Stromal cell of bone marrow (primary cell): ENCODE measurements around the gene NDUFA8.
A peak's percentile ranks its signal among the peaks of the same experiment; 100 is the strongest.

Experiments
- DNase-seq: peaks from one replicate; pipeline ENCODE4 v3.0.0-alpha.2; 2012; ENCODE audit warnings: low read depth

NDUFA8 gene

DNA sequence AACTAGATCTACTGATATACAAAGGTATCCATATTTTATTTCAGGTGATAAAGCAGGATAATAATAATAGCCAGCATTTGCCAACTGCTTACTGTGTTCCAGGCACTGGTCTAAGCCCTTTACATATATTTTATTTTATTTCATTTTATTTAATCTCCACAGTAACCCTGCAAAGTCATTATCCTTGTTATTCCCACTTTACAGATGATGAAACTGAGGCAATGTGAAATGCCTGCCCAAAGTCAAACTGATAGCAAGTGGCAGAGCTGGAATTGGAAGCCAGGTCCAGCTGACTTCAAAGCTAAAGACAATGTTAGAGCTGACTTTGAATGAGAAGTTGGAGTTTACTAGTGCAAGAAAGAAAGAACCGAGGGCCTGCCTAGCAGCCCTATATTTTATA is 25.0 kb upstream of the NDUFA8 start:
- no peak for DNase-seq

DNA sequence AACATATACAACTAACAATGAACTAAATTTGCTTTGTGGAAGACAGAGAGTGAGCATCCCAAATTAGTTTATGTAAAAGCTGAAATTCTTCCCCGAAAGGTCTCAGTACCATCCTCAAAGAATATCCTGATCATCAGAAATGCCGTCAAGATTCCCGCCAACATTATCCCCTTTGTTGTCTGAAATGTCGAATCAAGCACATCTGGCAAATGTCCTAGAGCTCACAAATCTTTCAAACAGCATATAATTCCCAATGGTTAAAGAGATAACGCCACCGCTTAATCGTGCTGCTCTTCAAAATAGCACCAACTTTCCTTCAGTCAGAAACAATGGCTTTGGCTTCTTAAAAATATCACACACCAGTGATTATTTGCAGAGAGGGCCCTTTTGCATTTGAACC is 23.9 kb upstream of the NDUFA8 start:
- DNase-seq: no peak

DNA sequence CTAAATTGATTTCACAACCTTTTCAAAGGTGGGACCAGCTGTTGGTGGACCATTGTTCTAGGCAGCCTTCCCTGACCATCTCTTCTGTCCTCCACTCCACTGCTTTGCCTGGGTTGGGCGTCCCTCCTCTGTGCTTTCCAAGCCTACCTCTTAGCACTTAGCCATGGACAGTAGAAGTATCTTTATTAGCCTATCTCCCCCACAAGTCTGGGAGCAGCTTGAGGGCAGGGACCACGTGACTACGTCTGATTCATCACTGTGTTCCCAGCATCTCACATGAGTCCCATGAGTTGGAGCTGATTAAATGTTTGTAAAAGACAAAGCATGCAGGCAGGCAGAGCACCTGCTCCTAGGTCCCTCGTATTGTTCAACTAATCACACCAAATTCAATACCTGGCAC is 21.1 kb upstream of the NDUFA8 start:
- peak; percentile 64 for DNase-seq

DNA sequence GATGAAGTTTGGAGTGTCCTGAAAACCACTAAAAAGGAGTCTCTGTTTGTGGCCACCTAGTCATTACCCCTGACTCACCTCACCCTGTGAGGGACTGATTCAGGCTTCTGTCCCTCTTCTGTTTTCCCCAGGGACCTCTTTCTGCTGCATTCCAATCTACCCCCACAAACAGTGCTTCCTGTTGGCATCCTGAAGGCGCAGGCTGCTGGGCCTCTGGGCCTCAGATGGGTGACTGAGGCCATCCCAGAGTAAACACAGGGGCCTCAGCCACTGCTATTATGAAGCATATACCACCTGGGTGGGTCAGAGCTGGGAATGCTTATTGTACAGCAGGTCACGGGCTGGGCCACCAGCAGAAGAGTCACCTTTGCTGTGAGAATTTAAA is 20.1 kb upstream of the NDUFA8 start:
- no peak for DNase-seq

DNA sequence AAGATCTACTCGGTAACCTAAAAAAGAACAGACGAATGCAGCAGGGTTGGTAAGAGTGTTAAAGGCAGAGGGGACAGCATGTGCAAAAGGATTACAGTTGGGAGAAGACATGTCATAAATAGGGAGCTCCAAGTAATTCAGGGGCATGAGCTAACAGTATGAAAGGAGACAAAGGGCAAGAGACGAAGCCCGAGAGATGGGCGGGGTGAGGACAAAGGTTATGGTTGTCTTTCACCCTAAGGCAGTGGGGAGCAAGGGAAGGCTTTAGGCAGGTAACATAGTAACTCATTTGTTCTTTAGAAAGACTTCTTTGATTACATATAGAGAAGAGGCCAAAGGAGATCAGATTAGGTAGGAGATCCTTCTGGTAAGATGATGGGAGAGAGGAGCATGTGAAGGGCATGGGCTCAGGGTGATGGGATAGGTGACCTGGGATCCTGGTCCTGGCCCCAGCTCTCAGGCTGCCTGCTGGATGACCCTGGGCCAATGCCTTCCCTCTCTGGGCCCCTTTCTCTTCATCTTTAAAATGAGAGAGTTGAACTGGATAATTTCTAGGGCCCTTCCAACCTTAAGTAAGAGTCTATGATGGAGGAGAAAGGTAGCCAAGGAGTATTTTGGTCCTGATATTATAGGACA is 19.6 kb upstream of the NDUFA8 start:
- DNase-seq: no peak

DNA sequence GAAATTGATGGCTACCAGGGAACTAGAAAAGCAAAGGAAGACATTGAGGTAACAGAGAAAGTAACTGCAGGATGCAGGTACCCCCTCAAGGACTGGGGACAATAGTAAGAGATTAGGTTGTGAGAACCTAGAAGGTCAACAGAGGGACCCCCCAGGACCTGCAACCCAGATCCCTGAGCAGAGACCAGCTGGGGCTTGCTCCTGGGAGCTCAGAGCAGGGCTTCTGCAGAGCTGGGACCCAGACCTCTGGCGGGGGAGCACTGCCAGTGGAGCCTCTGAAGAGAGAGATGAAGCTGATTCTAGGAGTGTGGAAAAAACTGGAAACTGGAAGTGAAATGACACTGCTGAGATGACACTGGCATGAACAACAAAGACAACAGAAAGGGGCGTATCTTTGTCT is 17.3 kb upstream of the NDUFA8 start:
- DNase-seq: no peak

DNA sequence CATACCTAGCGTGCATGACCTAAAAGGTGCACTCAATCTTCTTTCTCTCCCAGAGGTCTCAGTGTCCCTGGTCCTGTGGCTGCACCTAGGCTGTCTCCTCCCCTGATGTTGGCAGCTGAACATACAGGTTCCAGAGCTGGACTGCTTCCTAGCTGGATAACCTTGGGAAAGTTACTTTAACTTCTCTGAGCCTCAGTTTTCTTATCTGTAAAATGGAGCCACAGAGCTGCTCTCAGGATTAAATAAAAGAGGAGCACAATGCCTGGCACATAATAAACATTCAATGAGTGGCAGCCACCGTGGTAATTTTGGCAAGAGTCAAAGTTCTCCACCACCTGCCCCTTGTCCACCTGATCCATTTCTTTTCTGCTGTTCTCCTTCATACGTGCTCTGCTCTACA is 14.1 kb upstream of the NDUFA8 start:
- DNase-seq: no peak

DNA sequence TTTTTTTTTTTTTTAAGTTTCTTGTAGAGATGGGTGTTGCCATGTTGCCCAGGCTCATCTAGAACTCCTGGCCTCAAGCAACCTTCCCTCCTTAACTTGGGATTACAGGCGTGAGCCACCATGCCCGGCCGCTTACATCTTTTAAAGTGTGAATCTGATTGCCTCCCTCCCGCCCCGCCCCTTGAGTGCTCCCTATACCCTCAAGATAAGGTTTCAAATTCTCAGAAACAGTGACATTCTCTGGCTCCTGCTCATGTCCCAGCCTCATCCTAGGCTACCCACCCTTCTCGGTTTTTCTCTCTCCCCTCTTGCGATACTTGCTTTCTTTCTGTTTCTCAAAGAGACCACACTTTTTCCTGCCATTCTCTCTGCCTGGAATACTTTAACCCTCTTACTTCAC is 12.6 kb upstream of the NDUFA8 start:
- no peak for DNase-seq

DNA sequence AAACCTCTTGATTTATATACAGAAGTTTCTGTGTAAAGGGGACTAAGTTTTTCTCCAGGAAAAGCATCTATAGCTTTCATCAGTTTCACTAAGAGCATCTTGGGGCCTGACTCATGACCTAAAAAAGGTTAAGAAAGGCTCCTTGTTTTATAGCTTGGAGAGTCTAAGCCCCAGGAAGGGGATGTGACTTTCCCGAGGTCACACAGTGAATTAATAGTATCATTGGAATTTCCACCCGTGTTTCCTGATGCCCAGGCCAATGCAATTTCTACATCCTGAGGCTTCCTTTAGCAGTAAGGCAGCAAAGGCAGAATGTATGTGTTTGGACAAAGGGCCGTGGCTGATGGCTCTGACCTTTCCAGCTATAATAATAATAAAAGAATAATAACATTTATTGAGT is 8.8 kb upstream of the NDUFA8 start:
- no peak for DNase-seq

DNA sequence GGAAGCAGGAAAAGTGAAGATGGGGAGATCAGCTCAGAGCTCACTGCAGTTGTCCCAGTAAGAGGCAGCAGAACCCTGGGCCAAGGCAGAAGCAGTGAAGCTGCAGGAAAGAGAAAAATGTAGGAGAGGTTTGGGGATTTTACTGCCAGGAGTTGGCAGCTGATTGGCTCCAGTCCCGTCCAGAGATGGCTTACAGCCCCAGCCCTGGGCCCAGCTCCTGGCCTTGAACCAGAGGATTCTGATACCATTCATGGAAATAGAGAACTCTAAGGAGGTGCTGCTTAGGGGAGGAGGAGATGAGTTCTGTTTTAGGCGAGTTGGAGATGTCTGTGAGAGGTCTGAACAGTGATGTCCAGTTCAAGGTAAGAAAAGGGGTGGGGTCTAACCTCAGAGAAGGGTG is 4.7 kb upstream of the NDUFA8 start:
- DNase-seq: no peak

DNA sequence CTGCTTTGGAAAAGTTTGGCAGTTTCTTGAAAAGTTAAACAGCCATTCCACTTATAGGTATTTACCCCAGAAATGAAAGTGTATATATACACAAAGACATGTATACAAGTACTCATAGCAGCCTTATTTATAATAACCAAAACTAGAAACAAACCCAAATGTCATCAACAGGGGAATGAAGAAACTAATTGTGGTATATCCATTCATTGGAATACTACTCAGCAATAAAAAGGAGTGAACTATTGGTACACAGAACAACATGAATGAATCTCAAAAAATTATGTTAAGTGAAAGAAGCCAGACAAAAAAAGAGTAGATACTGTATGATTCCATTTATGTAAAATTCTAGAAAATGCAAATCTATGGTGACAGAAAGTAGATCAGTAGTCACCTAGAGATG is 2.8 kb upstream of the NDUFA8 start:
- no peak for DNase-seq

DNA sequence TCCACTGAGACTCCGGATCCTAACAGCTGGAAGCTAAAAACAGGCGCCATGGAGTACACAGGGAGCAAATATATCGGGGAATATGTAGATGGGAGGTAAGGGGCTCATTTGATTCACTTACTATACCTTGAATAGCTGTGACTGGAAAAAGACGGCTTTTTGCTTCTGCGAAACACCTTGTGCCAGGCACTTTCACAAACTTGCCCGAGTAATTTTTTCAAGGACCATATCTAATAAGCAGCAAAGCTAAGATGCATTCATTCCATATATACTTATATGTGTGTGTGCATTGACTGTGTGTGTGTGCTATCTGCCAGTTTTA is 307 bp upstream of the NDUFA8 start:
- DNase-seq: no peak

DNA sequence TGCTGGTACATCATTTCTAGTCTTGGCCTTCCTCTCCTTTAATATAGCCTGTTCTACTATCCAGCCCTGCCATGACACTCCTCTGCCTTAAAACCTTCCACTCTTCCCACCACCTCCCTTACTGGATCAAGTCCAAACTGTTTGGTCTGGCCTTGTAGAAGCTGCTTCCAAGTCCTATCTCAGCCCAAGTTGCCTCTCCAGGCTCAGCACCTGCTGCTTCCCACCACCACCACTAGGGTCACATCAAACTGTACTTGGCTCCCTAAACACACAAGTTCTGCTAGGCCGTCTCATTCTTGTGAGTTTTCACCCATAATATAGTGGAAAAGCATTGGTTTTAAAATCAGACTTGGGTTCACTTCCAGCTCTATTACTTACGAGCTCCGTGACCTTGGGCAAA is 1.4 kb downstream of the NDUFA8 start:
- no peak for DNase-seq

DNA sequence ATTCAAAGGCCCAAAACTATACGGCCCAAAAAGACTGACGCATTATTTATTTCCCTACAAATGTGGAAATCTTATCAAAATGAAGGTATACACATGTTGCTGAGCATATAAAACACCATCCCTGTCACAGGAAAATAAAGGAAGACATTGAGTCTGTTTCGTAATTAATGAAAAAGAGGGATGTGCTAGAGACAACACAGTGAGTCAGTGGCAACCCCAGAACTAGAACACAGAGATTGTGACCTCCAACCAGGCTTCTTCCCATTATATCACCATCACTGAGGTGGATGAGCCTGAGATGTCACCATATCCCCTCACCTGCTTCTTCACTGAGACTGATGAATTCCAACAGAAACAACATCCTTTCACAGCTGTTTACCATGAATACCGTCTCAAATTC is 3.8 kb downstream of the NDUFA8 start:
- DNase-seq: no peak

DNA sequence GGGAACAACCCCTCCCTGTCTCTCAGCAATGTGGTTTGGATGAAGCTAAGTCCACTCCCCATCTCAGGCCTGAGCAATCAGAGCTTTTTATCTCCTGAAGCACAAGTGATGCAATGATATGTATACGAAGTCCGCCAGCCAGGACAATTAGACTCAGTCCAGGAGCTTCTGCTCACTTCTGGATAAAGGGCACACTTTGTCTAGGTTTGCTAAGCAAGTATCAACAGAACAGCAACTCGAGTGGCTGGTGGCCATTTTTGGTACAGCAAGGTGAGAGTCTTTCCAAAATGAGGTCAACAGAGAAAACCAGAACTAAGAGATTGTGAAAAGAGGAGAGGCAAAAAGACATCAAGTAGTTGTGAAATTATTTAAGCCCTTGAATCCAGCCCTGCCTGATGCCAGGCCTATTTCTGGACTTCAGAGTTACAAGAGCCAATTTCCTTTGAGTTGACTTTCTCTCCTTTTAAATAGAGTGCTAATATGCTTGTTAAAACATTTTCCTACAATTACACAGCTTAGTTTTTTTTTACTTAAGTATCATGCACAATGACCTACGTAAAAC is 8.2 kb downstream of the NDUFA8 start:
- no peak for DNase-seq

DNA sequence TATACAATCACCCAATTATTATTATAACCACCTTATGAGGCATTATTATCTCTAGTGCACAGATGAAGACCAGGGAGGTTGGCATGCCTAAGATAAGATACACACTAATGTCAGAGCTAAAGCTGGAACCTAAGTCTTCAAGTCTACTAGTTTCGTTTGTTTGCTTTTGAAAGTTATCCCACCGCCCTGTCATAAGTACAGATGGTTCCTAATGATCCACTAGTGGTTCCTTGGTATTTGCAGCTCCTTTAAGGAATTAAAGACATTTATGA is 14.1 kb downstream of the NDUFA8 start:
- DNase-seq: no peak

DNA sequence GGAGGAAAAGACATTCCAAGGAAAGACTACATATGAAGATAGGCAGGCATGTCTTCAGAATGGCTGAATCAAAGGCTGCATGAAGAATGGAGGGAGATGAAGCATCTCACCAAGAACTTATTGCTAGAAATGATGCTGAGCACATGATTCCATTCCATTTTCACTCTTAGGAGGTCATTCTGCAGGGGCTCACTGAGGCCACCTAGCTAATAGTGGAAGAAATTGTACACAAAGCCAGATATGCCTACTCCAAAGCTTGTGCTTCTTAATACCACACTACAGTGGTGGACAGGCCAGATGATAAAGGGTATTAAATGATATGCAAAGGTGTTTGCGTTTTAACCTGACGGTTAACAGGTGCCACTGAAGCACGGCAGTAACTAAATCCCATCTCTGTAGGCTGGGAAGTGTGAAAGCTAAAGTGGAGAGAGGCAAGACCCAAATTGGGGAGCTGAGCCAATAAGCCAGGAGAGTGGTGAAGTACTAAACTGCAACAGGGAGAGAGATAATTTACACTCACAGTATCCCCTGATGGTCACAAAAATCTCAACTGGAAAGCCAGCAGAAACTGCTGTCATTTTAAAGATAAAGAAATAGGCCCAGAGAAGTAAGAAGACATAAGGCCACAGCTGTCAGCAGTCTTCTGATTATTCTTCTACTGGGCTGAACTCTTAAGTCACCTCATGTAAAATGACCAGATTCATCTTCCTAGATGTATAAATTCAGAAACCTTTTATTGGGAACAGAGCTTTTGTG is 14.6 kb downstream of the NDUFA8 start:
- no peak for DNase-seq

DNA sequence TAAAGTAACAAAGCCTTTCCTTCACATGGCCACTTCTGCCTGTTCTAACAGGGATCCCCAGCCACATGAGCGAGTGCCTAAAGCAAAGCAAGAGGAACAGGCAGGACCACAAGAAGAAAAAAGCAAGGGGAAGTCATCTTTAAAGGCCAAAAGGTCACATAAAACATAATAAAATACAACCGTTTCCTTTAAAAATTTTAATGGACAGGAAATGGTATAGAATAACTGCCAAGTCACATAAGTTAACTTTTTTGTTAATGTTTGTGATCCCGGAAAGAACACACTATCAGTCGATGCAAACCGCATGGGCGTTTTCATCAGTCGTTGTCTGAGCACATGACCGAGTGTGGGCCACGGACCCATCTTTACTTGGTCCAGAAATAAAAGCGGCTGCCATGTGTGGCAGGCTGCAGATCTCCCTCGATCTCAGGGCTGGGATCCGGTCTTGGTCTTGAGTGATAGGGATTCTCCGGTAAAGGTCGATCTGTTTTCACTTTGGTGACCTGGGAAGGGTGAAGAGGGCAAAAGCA is 15.6 kb downstream of the NDUFA8 start:
- no peak for DNase-seq

DNA sequence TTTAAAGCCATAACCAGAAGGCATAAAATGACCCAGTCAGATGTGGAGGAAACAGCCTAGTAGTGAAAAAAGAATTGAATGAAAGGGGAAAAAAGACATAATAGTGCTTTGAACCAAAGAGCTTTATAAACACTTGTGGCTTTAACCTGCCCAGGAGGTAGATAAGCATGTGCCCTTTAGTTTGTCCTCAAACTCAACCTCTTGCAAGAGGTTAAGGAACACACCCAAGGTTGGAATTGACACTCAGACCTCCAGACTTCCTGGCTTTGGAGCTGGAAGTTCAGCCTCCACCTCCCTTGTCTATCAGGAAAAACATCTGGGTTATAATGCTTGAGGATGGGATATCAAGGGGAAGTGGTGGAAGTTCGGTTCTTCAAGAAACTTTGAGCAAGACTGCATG is 16.3 kb downstream of the NDUFA8 start:
- no peak for DNase-seq

DNA sequence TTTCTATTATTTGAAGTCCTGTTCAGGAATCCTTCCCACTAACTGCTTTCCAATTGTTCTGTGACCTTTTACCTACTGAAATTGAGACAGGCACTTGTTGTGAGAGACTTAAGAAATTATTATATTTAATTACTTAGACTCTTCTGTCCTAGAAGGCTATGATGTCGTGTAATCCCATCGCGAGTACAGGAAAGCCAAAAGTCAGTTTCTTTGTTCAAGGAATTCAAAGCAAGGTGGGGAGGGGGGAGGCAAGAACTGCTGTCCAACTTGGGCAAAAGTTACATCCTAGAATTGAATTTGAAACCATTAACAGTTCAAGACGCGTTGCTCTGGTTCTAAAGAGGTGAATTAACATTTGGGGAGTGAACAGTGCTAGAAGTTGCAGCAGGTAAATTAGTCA is 17.9 kb downstream of the NDUFA8 start:
- DNase-seq: no peak

DNA sequence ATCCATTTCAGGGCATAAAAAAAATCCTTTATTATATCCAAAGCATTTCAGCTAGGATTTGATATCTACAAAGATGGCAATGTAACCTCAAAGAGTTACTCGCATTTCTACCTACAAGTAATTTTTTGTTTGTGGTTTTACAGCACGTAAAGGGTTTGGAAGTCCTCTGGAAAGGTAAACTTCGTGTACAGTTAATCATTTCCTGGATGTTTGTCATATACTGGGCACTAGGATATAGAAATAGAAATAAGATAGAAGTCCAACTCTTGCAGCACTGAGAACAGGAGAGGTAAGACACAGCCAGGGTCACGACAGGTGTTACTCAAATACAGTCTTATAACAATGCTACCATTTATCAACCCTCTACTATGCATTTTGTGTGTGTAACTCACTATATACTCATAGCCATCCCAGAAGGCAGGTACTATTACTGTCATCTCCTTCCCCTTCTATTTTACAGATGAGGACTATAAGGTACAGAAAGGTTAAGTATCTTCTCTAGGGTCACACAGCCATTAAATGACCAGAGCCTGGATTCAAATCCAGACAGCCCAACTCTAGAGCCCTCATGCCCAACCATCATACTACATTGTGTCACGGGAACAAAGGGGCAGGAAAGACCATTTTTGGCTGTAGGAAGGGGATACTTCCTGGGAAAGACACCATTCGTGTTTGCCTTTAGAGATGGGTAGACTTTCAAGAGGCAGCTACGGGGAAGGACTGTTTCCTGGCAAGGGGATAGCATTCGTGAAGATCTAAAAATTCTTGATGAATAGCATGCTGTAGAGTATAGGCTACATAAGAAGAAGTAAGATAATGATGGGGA is 19.0 kb downstream of the NDUFA8 start:
- DNase-seq: no peak

DNA sequence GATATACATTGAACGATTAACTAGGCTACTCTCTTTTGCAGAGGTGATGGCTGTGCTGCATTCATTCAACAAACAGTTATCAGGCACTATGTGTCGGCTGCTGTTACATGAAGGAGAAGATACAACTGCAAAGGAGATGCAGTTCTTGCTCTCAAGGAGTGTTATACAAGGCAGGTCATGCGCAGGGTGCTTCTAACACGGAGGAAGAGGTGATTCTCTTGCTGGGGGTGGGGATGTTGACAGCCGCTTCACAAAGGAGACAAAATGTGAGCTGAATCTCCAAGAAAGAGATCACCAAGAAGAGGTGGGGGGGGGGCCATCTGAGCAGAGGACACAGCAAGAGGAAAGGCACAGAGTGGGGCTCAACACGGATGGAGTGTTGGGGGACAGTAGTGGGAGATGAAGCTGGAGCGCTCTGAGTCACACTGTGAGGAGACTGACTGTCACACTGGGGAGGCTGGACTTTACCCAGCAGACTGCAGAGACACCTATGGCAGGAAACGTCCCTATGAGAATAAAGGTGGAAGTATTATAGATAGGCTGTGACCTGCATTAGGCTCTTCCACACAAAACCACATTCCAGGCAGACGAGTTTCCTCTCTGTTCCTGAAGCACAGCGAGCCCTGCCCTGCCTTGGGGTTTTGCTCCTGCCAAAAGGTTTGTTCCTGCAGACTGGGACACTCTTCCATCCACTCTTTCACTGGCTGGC is 20.9 kb downstream of the NDUFA8 start:
- no peak for DNase-seq

DNA sequence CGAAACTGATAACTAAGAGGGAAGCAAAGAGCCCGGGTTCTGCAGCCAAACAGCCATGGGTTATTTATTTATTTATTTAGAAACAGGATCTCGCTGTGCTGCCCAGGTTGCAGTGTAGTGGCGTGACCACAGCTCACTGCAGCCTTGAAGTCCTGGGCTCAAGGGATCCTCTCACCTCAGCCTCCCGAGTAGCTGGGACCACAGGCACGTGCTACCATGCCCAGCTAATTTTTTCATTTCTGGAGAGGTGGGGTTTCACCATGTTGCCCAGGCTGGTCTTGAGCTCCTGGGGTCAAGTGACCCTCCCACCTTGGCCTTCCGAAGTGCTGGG is 24.1 kb downstream of the NDUFA8 start:
- DNase-seq: no peak
